HG03521 (cell line): Measurements from ENCODE around the gene RAP1GAP2.
A peak's percentile ranks its signal among the peaks of the same experiment; 100 is the strongest.
"Not testable (repeated sequence)": the region's sequence is repeated elsewhere in the genome, so short reads cannot be mapped to it uniquely, and the experiment has no call there.

ENCODE experiments used
- ATAC-seq: cut with Tn5 transposase; IDR thresholded peaks from one replicate; pipeline ENCODE4 v1.9.1; 2021; ENCODE audit warnings: mild to moderate bottlenecking, moderate library complexity; ENCODE audit not compliant: unreplicated experiment

Gene RAP1GAP2

GRCh38 chr17:3034578-3034920 is 238.3 kb downstream of the RAP1GAP2 start:
- no peak for ATAC-seq

GRCh38 chr17:3035256-3035967 is 239.2 kb downstream of the RAP1GAP2 start:
- ATAC-seq: no peak

- ATAC-seq: no peak
Measured at GRCh38 chr17:3035968-3036280, 239.7 kb downstream of the RAP1GAP2 start.

DNA sequence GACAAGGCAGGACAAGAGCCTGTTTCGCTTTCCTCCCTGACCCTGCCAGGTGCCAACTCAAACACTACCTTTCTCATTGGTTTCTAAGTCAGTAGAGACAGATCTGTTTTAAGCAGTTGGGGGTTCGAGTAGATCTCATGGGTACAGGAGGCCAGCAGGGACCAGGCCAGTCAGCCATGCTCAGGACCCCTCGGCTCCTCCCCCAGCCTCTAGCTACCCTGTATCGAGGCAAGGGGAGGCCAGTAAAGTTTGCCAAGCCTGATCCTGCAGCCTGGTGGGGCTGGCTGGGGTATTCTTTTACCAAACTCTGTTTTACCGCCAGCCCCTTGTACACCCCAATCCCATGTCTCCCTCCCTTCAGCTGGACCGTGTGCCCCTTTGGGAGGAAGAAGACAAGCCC is 240.6 kb downstream of the RAP1GAP2 start:
- no peak for ATAC-seq

- ATAC-seq: no peak
Measured at GRCh38 chr17:3037259-3037658, 241.0 kb downstream of the RAP1GAP2 start.

DNA sequence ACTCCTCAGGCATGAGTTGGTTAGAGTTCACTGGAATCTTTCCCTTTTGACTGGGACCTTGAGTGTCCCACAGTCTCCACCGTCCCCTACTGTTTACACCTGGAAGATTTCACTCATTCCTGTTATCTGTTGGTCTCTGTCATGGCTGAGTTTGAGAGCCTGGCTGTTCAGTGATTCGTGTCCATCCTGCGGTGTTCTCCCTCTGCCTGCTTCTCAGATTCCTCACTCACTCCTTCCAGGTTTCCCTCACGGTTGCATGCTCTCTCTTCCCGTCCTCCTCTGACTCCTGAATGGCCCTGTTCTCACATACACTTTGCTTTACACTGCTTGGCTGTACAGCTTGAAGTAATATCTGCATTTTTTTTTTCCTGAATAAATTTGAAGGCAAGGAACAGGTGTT is 242.7 kb downstream of the RAP1GAP2 start:
- no peak for ATAC-seq

- ATAC-seq: no peak
Measured at GRCh38 chr17:3039736-3040135, 243.5 kb downstream of the RAP1GAP2 start.

- no peak for ATAC-seq
Measured at GRCh38 chr17:3040882-3041281, 244.6 kb downstream of the RAP1GAP2 start.

DNA sequence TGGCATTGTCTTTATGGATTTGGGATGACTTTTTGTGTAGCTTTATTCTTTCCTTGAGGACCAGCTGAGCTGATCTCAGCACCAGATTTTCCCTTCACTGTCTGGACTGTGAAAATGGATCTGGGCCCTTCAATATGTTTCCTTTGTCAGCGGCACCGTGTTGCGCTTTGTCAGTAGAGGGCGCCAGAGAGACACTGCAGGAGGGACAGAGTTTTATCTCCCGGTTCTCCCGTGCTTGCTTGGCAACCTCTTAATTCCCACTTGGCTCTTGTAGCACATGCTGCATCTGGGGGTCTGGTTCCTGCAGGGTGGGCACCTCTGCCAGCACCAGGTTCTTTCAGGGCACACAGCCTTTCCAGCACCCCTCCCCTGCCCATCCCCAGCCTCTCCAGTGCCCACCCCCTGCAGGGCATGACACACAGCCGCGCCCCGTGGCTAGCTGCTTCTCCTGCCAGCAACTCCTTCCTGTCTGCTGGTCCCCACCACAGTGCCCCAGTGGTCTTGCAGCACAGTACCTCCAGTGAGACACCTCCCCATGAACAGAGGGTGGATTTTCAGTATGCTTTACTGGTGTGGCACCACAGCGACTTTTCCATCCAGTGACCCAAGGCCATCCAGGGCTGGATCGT is 247.6 kb downstream of the RAP1GAP2 start:
- ATAC-seq: no peak

- no peak for ATAC-seq
Measured at GRCh38 chr17:3046753-3047152, 250.5 kb downstream of the RAP1GAP2 start.

DNA sequence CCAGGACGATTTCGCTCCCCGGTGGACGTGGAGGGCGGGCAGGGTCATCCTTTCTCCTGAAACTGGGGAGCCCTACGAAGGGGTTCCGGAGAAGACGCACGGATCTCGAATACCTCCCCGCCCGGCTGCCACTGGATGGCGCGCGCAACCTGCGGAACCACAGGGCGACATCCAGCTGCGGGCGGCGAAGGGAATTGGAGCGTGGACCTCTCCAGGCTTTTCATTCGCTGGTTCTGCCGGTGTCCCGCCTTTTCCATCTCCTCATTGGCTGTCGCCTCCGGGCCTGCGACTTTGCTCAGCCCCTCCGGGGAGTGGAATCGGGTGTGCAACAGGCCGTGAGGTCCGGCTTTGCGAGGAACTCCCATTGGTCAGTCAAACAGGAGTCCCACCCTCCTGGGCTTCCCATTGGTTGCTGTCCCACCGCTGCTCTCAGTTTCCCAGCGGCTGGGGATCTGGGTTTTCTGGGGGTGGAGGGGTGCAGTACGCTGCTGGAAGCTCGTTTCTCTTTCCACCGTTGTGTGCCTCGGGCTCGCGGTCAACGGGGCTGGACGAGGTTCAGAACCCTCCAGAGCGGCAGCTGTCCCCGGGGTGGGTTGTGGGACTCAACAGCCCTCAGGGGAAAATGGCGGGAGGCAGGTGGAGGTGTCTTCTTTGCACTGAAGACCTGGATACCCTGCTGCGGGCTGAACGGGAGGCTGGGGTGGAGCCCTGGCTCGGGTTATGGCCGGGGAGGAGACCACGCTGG is 252.7 kb downstream of the RAP1GAP2 start:
- peak; percentile 97 for ATAC-seq

- ATAC-seq: no peak
Measured at GRCh38 chr17:3049705-3050295, 253.6 kb downstream of the RAP1GAP2 start.

DNA sequence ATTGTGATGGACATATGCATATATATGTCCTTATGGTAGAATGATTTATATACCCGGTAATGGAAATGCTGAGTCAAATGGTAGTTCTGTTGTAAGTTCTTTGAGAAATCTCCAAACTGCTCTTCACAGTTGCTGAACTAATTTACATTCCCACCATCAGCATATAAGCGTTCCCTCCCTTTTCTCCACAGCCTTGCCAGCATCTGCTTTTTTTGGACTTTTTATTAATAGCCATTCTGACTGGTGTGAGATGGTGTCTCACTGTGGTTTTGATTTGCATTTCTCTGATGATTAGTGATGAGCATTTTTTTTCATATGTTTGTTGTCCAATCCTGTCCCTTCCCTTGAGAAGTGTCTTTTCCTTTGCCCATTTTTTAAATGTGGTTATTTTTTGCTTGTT is 258.6 kb downstream of the RAP1GAP2 start:
- ATAC-seq: not testable (repeated sequence)

DNA sequence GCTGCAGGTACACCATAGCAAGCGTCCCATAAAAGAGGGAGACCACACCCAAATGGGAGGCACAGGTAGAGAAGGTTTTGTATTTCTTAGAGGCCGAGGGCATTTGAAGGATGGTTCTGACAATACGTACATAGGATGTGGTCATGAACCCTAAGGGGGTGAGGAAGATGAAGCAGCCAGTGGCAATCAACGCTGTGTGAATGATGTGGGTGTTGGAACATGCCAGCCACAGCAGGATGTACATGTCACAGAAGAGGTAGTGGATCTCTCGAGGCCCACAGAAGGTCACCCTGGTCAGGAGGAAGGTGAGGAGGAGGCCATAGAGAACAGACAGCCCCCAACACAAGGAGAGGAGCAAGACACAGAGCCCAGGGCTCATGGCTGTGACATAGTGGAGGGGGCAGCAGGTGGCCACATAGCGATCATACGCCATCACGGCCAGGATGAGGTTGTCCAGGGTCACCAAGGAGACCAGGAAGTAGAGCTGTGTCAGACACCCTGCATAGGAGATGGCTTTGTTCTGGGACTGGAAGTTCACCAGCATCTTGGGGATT is 266.7 kb downstream of the RAP1GAP2 start:
- not testable (repeated sequence) for ATAC-seq

GRCh38 chr17:3063507-3063906 is 267.3 kb downstream of the RAP1GAP2 start, which contains the start of gene OR1D5:
TSS of gene OR1D5 (minus strand) at chr17:3063607. CDS start at chr17:3063607, 0 bp downstream.
- ATAC-seq: not testable (repeated sequence)

DNA sequence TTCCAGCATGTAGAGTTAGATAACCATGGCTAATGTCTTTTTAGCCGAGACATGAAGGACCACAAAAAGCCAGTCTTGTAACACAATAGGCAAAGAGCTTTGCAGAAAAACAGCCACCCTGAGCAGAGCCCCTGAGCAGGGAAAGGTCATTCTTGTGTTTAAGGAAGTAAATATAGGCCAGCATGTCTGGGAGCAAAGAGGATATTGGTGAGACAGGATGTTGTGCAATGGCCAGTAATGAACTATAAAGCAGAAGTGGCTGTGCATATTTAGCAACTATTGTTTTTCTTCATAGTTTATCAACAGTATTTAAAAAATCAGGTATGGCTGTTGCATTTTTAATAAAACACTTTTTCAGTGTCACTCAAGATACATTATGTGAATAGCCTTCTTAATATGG is 269.0 kb downstream of the RAP1GAP2 start:
- ATAC-seq: not testable (repeated sequence)

GRCh38 chr17:3073850-3074249 is 277.6 kb downstream of the RAP1GAP2 start:
- ATAC-seq: not testable (repeated sequence)
